ENCODE data around the gene USP12.

- TF ChIP-seq, protein P1, sequence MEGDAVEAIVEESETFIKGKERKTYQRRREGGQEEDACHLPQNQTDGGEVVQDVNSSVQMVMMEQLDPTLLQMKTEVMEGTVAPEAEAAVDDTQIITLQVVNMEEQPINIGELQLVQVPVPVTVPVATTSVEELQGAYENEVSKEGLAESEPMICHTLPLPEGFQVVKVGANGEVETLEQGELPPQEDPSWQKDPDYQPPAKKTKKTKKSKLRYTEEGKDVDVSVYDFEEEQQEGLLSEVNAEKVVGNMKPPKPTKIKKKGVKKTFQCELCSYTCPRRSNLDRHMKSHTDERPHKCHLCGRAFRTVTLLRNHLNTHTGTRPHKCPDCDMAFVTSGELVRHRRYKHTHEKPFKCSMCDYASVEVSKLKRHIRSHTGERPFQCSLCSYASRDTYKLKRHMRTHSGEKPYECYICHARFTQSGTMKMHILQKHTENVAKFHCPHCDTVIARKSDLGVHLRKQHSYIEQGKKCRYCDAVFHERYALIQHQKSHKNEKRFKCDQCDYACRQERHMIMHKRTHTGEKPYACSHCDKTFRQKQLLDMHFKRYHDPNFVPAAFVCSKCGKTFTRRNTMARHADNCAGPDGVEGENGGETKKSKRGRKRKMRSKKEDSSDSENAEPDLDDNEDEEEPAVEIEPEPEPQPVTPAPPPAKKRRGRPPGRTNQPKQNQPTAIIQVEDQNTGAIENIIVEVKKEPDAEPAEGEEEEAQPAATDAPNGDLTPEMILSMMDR (IDR thresholded peaks at IDR 0.05), result no peak
- no peak for TF ChIP-seq POLR2A (IDR thresholded peaks at IDR 0.05)
- TF ChIP-seq EP300 (IDR thresholded peaks at IDR 0.05), result no peak
Observed at GRCh38 chr13:27054760-27055159, 116.9 kb downstream of the USP12 start.

Measured in tibial nerve (tissue), 4 donors.